ENCODE measurements around the gene NEK7. TPM values are rescaled to one million over a fixed set of nuclear protein-coding genes. Genes with fewer than 3 reads are reported as not detected.

Gene NEK7
- total and polyA plus RNA-seq, 2 of the 4 experiments (the other 2 are of a cell fraction) = 89.0 to 467 TPM

DNA sequence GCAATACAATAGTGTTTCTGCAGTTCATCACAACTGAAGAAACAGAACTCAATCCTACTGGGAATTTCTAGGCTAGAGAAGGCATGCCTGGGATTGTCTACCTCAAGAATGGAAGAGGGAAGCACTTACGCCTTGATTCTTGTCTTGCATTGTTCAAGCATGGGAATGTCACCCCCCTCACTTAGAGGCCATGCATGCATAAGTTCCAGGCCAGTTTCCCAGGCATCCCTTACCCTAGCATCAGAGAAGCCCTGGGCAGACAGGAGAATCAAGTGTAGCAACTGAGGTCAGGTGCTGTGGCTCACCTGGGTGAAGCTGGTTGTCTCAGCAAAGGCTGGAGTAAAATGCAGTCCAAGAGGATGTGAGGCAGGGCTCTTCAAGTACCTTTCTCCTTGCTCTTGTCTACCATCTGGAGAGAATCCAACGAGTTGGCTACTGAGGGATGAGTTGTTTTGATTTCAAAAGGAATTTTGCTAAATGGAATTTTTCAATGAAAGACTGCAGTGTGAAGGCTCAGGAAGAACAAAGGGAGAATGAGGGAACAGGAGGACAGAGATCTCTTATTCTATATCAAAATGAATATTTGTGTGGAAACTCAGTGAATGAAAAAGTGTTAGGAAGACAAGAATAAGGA lies 174.3 kb downstream of the NEK7 start:
- Histone ChIP-seq H3K18ac (ENCODE audit: low read depth, low read length) (no peak overlapping the region), H3K27ac (ENCODE audit: insufficient read depth, low read length) (no peak overlapping the region), H3K4me2 (ENCODE audit: low read depth, low read length) (no peak overlapping the region), H3K4me1 (ENCODE audit: control insufficient read depth, insufficient read depth, low read length) (no peaks in the 10 kb centered on the region; the same call in 1 of the 2 replicates), H2BK120ac (ENCODE audit: low read depth, low read length) (no peak overlapping the region), H2BK5ac (ENCODE audit: low read depth, low read length, poor library complexity, severe bottlenecking) (no peak overlapping the region), H3K9ac (ENCODE audit: low read depth, low read length) (no peak overlapping the region), H3K27me3 (ENCODE audit: control insufficient read depth, insufficient read depth, low read length) (no peaks in the 10 kb centered on the region), H4K91ac (ENCODE audit: insufficient read depth, low read depth, low read length) (no peak overlapping the region), H2AK9ac (replicated peaks; ENCODE audit: low read depth, low read length, poor library complexity) (no peak overlapping the region), H3K4me3 (ENCODE audit: insufficient read depth, low read depth, low read length) (no peak overlapping the region), H3K79me1 (ENCODE audit: low read depth in 1 of 2, low read length in 2 of 2) (no peaks in the 10 kb centered on the region), H3K9me3 (ENCODE audit: control insufficient read depth, insufficient read depth, low read length) (no peaks in the 10 kb centered on the region), H3K56ac (ENCODE audit: extremely low read depth, insufficient read depth, low read length) (no peak overlapping the region), H2AFZ (replicated peaks; ENCODE audit: low read length, poor library complexity) (no peak overlapping the region), H3K36me3 (ENCODE audit: control insufficient read depth, insufficient read depth, low read length) (no peaks in the 10 kb centered on the region), H2BK15ac (ENCODE audit: low read depth, low read length) (no peak overlapping the region), H4K20me1 (ENCODE audit: insufficient read depth, low read length) (no peaks in the 10 kb centered on the region), H3K14ac (replicated peaks; ENCODE audit: low read depth, low read length) (no peak overlapping the region; the same call in 1 of the 2 replicates), H2BK20ac (ENCODE audit: low read depth, low read length) (no peak overlapping the region), H3K4ac (ENCODE audit: low read depth, low read length) (no peak overlapping the region), H3K23ac (ENCODE audit: low read depth, low read length) (no peak overlapping the region), H2AK5ac (ENCODE audit: low read depth, low read length) (no peak overlapping the region), H4K5ac (ENCODE audit: low read depth, low read length) (no peak overlapping the region), H4K8ac (ENCODE audit: low read depth in 2 of 2, low read length in 2 of 2) (no peak overlapping the region), H3K9me1 (ENCODE audit: insufficient read depth, low read length) (no peaks in the 10 kb centered on the region)
- ChIA-PET POLR2A (ENCODE audit: unreplicated experiment) (no interaction called here), CTCF (no interaction called here)
- DNase-seq = peak; percentile 29
- ATAC-seq (ENCODE audit: low read depth) = no peak
- in situ Hi-C loops (cut with MboI; ENCODE audit: low sequenced_read_pairs) = no loop called here
- dilution Hi-C loops (cut with HindIII; ENCODE audit: low sequenced_read_pairs, unreplicated experiment) = no loop called here
- no CpG with 5 or more reads among the region's 2 CpGs for WGBS, 2 experiments (ENCODE audit: extremely low coverage in 2 of 2, insufficient read length in 1 of 2)
- BruUV-seq (replicated peaks) = no TSS peak
- intact Hi-C loops (cut with micrococcal nuclease) = no loop called here
- TF ChIP-seq RAD21 (IDR thresholded peaks at IDR 0.05; ENCODE audit: low read length) = no peak
- TF ChIP-seq FOS (IDR thresholded peaks at IDR 0.05; ENCODE audit: low read depth, low read length) = no peak
- no peak for TF ChIP-seq CEBPB (IDR thresholded peaks at IDR 0.05; ENCODE audit: low read depth, low read length)
- TF ChIP-seq MAZ (IDR thresholded peaks at IDR 0.05; ENCODE audit: borderline replicate concordance, low read depth, low read length) = no peak
- TF ChIP-seq MXI1 (IDR thresholded peaks at IDR 0.05; ENCODE audit: borderline replicate concordance, low read depth, low read length) = no peak
- TF ChIP-seq CHD1 (IDR thresholded peaks at IDR 0.05; ENCODE audit: low read depth, low read length) = no peak
- no peak for TF ChIP-seq MAFK (IDR thresholded peaks at IDR 0.05; ENCODE audit: low read depth, low read length)
- TF ChIP-seq SMC3 (IDR thresholded peaks at IDR 0.05; ENCODE audit: low read depth, low read length) = no peak
- TF ChIP-seq, protein P1, sequence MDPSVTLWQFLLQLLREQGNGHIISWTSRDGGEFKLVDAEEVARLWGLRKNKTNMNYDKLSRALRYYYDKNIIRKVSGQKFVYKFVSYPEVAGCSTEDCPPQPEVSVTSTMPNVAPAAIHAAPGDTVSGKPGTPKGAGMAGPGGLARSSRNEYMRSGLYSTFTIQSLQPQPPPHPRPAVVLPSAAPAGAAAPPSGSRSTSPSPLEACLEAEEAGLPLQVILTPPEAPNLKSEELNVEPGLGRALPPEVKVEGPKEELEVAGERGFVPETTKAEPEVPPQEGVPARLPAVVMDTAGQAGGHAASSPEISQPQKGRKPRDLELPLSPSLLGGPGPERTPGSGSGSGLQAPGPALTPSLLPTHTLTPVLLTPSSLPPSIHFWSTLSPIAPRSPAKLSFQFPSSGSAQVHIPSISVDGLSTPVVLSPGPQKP (IDR thresholded peaks at IDR 0.05; ENCODE audit: borderline replicate concordance, low read depth, low read length) = no peak
- TF ChIP-seq RFX5 (IDR thresholded peaks at IDR 0.05; ENCODE audit: low read depth, low read length) = no peak
